OCI-LY7 (cell line): Measurements from ENCODE around the gene VEGFD.

Experiments
- EZH2phosphoT487 ChIP-seq: fragments of 200-600 bp; sonication (generic); IDR thresholded peaks from 2 replicates; pipeline ENCODE4 v1.6.1; 2018; ENCODE audit warnings: low read depth, borderline replicate concordance, mild to moderate bottlenecking, mixed run types, antibody characterized with exemption, low read length, moderate library complexity, mixed read lengths
- TF ChIP-seq, protein P1 (sequence below): fragments of 200-600 bp; sonication (generic); conservative IDR thresholded peaks from 2 replicates; pipeline ENCODE4 v1.5.1; 2014; ENCODE audit warnings: mild to moderate bottlenecking, antibody characterized with exemption, low read length, moderate library complexity, mixed read lengths

DNA sequence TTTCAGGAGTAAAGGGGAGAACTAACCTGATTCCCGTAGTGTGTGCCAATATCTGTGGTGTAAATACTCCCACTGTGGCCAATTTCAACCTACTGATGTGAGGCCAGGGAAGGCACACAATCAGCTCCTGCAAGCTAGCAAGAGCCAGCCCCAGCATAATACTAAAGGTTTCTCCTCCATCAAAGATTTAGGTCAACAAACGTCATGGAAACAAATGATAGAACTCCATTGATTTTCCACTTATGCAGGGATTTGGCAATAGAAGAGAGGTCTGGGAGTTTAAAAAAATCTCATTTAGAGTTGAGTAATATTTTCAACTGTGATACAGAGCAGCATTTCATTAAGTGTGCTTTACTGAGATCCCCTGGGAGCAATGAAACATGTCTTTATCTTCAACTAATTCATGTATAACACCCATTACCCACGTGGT, 15.8 kb upstream of the VEGFD start:
- TF ChIP-seq, protein P1, sequence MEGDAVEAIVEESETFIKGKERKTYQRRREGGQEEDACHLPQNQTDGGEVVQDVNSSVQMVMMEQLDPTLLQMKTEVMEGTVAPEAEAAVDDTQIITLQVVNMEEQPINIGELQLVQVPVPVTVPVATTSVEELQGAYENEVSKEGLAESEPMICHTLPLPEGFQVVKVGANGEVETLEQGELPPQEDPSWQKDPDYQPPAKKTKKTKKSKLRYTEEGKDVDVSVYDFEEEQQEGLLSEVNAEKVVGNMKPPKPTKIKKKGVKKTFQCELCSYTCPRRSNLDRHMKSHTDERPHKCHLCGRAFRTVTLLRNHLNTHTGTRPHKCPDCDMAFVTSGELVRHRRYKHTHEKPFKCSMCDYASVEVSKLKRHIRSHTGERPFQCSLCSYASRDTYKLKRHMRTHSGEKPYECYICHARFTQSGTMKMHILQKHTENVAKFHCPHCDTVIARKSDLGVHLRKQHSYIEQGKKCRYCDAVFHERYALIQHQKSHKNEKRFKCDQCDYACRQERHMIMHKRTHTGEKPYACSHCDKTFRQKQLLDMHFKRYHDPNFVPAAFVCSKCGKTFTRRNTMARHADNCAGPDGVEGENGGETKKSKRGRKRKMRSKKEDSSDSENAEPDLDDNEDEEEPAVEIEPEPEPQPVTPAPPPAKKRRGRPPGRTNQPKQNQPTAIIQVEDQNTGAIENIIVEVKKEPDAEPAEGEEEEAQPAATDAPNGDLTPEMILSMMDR: no peak
- no peak for TF ChIP-seq EZH2phosphoT487
